Subcutaneous abdominal adipose tissue (tissue), 5 donors: ENCODE measurements around the gene C2orf78.
"Not testable (repeated sequence)": the region's sequence is repeated elsewhere in the genome, so short reads cannot be mapped to it uniquely, and the experiment has no call there.

Experiments used
- H3K27ac ChIP-seq: one replicate; pipeline ENCODE4 v1.7.0; 2013; ENCODE audit warnings: low read depth, mild to moderate bottlenecking, inconsistent platforms, low read length, moderate library complexity
- H3K27me3 ChIP-seq, 5 donors: one replicate each; pipeline ENCODE4 v1.7.0; 2013; ENCODE audit warnings: low read length in 5 of 5, inconsistent platforms in 1 of 5; ENCODE audit not compliant: control insufficient read depth in 5 of 5, insufficient read depth in 4 of 5
- H3K36me3 ChIP-seq, 5 donors: one replicate each; pipeline ENCODE4 v1.7.0; 2013; ENCODE audit warnings: low read length in 5 of 5; ENCODE audit not compliant: control insufficient read depth in 5 of 5, insufficient read depth in 5 of 5
- H3K4me1 ChIP-seq, 5 donors: one replicate each; pipeline ENCODE4 v1.7.0; 2013; ENCODE audit warnings: low read length in 5 of 5, mild to moderate bottlenecking in 3 of 5, moderate library complexity in 1 of 5; ENCODE audit not compliant: control insufficient read depth in 5 of 5, insufficient read depth in 5 of 5
- H3K4me3 ChIP-seq, 5 donors: one replicate each; pipeline ENCODE4 v1.7.0; 2013; ENCODE audit warnings: low read length in 5 of 5, low read depth in 1 of 5
- H3K9ac ChIP-seq, 5 donors: one replicate each; pipeline ENCODE4 v1.7.0; 2013; ENCODE audit warnings: low read length in 5 of 5, mild to moderate bottlenecking in 4 of 5, moderate library complexity in 3 of 5
- H3K9me3 ChIP-seq, 5 donors: one replicate each; pipeline ENCODE4 v1.7.0; 2013; ENCODE audit warnings: low read length in 5 of 5; ENCODE audit not compliant: control insufficient read depth in 5 of 5
- donor health status: healthy.
- donor health status: healthy.
- donor health status: healthy.
- donor health status: healthy.
- donor health status: healthy.

The C2orf78 gene, protein sequence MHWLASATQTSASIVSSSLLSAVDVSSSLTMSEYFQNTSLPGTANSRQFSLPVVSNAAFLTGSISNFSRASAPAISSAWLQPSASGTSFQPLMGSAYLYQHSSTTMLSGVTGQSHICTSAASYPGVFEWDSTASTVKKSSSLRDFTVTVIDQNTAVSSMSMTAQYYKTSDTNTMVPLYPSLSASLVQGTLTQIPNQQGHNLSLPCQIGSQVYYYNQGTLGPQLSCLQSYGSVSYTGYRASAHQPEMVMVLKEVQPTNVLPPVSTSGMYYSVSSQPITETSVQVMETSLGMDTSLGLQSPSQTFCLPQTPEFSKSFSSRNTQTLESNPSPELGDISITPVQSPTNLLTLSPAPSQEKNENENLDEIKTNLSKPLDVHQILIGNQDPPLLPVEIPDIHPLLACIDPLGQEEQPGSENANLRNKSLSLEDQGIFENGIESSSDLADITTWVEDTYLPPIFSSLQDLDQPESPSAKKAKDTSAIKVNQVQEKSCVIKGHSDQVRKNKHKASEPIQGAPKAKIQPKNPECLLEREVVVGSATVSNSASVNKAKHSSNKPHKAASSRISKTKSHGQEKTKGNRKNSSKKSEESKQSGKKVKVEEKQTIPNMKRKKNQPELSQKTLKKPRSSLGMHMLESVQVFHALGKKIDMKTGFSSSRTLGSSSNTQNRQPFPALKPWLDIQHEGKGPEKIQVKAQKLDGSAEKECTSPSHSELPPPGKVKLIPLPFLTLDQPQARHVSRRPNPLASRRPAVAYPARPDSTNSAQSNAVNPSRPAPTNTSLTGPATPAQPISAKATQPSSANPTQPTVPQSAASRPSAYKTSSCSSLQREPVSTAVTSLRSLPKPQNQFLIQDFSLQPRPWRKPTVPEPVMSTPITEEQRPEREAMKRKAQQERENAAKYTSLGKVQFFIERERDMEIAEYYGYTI

DNA sequence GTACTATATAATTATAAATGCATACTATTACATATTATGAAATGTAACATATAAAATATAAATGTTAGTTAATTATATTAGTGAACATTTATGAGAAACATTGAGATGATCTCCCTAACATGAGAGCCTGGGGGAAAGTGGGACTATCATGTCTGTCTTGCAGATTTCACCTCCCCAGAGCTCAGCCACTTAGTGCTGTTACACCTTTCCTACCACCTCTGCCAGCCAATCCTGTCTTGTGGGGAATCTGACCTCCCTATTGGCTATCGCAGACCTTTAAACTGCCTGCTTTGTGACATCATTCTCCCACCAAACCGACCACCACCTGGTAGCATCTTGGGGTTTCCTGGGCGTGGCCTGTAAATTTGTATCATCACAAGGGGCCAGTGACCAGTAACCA, at the start of gene C2orf78:
C2orf78 (plus strand) TSS at position 301 of the 400 bp plus-strand sequence. CDS start 127 bp downstream, outside the sequence.
- not testable (repeated sequence) for H3K9me3 ChIP-seq, H3K9ac ChIP-seq, H3K4me3 ChIP-seq, H3K36me3 ChIP-seq, H3K27me3 ChIP-seq, H3K27ac ChIP-seq
- peaks cover 0 to 10% (median 6%) of the 10 kb centered on the region in 5 donors for H3K4me1 ChIP-seq

DNA sequence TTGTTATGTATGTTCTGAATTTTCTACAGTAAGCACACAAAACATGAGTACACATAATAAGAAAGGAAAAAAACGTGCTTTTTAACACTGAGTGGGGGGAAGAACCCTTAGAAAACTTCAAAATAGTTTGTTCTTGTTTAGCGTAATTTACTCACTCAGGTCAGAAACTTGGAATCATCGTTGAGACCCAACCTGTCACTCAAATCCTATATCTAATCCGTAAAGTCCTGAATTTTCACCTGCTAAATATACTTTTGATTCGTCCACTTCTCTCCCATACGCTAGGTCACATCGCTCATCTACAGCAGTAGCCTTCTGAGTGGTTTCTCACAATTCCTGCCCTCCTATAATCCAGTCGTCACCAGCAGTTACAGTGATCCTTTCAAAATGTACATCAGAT, 47.6 kb upstream of the C2orf78 start:
- peak overlapping the region; percentile 68 for H3K27ac ChIP-seq
- H3K27me3 ChIP-seq: no peaks in the 10 kb centered on the region
- peaks cover 12 to 27% (median 15%) of the 10 kb centered on the region in 5 donors for H3K36me3 ChIP-seq
- peaks cover 4 to 18% (median 16%) of the 10 kb centered on the region in 5 donors for H3K4me1 ChIP-seq
- peak overlapping the region; percentile 65 to 93 (median 91) for H3K9ac ChIP-seq
- H3K9me3 ChIP-seq: no peaks in the 10 kb centered on the region
- peak overlapping the region; percentile 85 to 98 (median 92) for H3K4me3 ChIP-seq

DNA sequence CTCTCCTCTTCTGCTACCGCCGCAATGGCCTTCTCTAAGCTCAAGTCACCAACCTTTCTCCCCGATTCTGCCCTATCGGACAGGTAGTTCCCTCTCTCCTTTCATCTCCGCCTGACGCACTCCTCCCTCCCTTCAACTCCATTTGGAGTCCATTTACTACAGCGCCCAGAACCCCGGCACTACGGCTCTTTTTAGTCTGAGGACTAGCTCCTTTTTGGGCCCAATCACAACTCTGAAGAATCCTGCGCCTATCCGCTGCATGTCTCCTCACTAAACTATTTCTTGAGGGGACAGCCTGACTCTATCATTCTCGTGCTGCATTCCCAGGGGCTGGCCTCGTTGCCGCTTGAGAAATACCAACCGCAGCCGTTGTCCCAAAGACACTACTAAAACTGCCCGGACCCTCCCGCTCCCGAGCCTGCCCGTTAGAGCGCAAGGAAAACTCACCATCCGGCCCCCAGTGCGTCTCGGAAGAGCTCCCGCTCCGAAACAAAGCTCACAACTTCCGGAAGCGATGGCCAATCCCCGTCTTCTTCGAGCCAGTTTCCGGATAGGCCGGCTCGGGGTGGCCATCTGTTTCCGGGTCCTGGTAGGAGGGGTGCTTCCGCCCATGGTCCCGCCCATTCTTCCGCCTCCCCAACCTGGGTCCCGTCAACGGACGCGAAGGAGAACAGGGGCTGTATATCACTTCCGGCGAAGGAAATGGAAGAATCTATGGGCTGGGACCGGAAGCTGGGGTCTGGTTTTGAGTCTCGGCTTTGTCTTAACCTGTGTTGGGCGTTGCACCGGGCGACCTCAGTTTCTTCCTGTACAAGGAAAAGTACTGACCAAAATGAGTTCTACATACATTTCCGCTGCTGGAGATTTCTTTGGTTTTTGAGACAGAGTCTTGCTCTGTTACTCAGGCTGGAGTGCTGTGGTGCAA, 46.9 kb upstream of the C2orf78 start, which contains the start of gene TPRKB:
TPRKB (minus strand) TSS at position 491 of the 925 bp plus-strand sequence. CDS start 2,776 bp downstream, outside the sequence.
- no peaks in the 10 kb centered on the region for H3K9me3 ChIP-seq
- H3K4me3 ChIP-seq: peak within 1 kb of the TSS; percentile 85 to 98 (median 92)
- H3K36me3 ChIP-seq: peaks cover 5 to 27% (median 14%) of the 10 kb centered on the region in 5 donors
- peaks cover 4 to 18% (median 16%) of the 10 kb centered on the region in 5 donors for H3K4me1 ChIP-seq
- H3K27me3 ChIP-seq: no peaks in the 10 kb centered on the region
- H3K27ac ChIP-seq: peak within 1 kb of the TSS; percentile 68
- H3K9ac ChIP-seq: peak within 1 kb of the TSS; percentile 65 to 93 (median 91)

DNA sequence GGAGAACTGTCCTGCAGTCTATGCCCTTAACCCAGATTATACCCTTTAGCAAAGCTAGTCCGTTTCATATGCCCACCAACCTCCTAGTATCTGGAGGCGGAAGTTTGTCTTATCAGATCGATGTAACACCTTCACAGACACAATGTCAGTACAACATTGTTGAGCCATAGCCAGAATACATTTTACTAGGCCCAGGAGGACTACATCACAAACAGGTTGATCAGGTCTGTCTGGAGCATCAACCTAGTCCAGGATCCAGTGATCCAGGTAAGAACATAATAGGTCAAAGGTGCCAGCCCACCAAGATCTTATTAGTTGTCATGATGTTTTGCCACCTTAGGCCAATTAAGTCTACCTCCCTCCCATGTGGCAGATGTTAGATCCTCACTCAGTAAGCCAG, 44.9 kb upstream of the C2orf78 start:
- Histone ChIP-seq H3K36me3 (peaks cover 0 to 17% (median 9%) of the 10 kb centered on the region in 5 donors), H3K4me1 (peaks cover 4 to 18% (median 16%) of the 10 kb centered on the region in 5 donors), H3K27me3 (no peaks in the 10 kb centered on the region), H3K4me3 (no peak overlapping the region), H3K27ac (no peak overlapping the region), H3K9me3 (no peaks in the 10 kb centered on the region), H3K9ac (no peak overlapping the region)

DNA sequence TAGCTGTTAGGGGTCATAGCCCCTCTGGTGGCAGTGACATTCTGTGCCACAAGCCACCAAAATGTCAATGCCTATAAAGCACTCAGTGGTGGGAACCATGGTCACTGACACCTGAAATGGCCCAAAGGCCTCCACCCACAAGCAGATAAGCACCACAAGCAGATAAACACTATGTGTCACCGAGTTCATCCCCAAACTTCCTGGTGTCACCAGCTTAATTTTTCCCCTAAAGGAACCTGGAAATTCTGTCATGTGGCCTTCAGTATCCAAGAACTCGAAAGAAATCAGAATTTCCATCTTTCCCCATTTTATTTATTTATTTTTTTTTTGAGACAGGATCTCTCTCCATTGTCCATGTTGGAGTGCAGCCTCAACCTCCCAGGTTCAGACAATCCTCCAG, 43.2 kb upstream of the C2orf78 start:
- H3K9me3 ChIP-seq: no peaks in the 10 kb centered on the region
- H3K4me1 ChIP-seq: peaks cover 4 to 18% (median 16%) of the 10 kb centered on the region in 5 donors
- H3K36me3 ChIP-seq: peaks cover 0 to 22% (median 9%) of the 10 kb centered on the region in 5 donors
- no peak overlapping the region for H3K4me3 ChIP-seq
- H3K27ac ChIP-seq: no peak overlapping the region
- no peak overlapping the region for H3K9ac ChIP-seq
- H3K27me3 ChIP-seq: no peaks in the 10 kb centered on the region

DNA sequence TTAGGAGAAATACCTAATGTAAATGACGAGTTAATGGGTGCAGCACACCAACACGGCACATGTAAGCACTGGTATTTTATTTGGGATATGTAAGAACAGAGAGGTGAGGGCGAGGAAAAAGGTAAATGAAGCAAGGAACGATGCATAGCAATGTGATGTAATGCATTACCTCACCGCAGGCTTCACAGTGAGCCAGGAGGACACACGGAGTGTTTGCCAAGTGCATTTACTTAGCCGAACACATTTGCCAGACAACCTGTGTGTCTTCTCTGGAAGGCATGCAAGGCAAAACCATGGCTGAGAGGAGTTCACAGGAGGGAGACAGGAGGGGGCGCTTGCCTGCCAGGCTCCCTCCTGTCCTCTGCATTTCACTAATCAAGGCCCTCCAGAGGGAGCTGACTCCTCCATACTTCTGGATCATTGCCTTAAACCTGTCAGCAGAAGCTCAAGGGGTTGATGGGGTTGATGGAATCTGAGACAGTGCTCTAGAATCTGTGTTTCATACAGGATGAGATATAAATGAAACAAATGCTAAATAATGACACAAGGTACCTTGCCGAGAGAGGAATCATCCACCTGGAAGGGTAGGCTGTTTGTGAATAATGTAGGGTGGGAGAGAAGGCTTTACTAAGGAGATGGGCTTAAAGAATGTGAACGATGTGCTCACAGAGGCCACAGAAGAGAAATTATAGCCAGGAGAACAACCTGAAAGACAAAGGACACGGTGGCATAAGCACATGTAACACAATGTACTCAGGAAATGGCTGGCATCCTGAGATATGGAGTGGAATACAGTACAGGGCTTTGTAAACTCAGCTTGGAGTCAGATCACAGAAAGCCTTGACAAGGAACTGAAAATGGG, 37.7 kb upstream of the C2orf78 start:
- Histone ChIP-seq H3K4me1 (peaks cover 0 to 5% (median 0%) of the 10 kb centered on the region in 5 donors), H3K9ac (no peak overlapping the region), H3K4me3 (no peak overlapping the region), H3K27me3 (no peaks in the 10 kb centered on the region), H3K36me3 (peaks cover 12 to 47% (median 28%) of the 10 kb centered on the region in 5 donors), H3K9me3 (no peaks in the 10 kb centered on the region), H3K27ac (no peak overlapping the region)

DNA sequence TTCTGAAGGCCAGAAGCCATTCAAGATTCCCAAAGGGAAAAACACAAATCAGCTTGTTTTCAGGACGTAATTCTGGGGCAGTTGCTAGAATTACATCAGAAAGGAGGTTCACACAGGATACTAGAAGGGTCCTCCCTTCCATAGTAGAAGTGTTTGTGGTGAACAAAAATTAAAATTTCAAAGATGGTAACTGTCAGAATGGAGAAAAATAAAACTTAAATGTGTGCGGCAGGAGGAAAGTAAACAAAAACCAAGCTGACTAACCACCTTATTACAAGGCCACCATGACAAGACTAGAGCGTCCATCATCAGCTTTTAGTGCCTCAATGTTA, 37.1 kb upstream of the C2orf78 start:
- Histone ChIP-seq H3K9me3 (no peaks in the 10 kb centered on the region), H3K27me3 (no peaks in the 10 kb centered on the region), H3K36me3 (peaks cover 12 to 47% (median 27%) of the 10 kb centered on the region in 5 donors), H3K4me1 (peaks cover 0 to 5% (median 0%) of the 10 kb centered on the region in 5 donors), H3K4me3 (no peak overlapping the region), H3K27ac (no peak overlapping the region), H3K9ac (no peak overlapping the region)

DNA sequence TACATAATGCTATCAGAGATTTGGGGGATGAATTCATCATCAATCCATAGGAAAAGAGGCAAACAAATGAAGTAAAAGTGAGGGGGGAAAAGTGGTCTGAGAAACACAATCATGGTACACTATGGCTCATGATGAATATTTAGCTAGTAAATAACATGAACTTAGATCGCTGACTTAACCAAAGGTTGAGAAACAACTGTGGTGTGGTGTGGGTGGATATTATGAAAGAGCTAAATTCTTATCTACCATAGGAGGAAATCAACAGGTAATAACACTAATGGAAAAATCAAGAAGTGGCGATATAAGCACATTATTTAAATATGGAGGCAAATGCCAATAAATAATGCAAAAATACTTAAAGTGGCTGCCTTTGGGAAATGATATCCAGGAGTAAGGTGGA, 34.7 kb upstream of the C2orf78 start:
- no peak overlapping the region for H3K27ac ChIP-seq
- H3K9me3 ChIP-seq: peaks cover 0 to 2% (median 0%) of the 10 kb centered on the region in 5 donors
- no peak overlapping the region for H3K9ac ChIP-seq
- no peaks in the 10 kb centered on the region for H3K27me3 ChIP-seq
- H3K4me3 ChIP-seq: no peak overlapping the region
- peaks cover 12 to 51% (median 37%) of the 10 kb centered on the region in 5 donors for H3K36me3 ChIP-seq
- H3K4me1 ChIP-seq: peaks cover 0 to 5% (median 0%) of the 10 kb centered on the region in 5 donors
